Activated naive CD8-positive, alpha-beta T cell treated with anti-CD3 and anti-CD28 coated beads for 36 hours (primary cell): ENCODE results near the gene ADCY2. TPM values are rescaled to one million over a fixed set of nuclear protein-coding genes. Genes with fewer than 3 reads are reported as not detected.

ENCODE experiments used
- DNase-seq: peaks from one replicate; pipeline ENCODE4 v3.0.0; 2021
- H3K27ac Mint-ChIP-seq: one replicate; pipeline ENCODE4 v1.8.0; 2022; ENCODE audit warnings: mild to moderate bottlenecking, moderate library complexity, mixed read lengths
- H3K27me3 Mint-ChIP-seq: one replicate; pipeline ENCODE4 v1.8.0; 2022; ENCODE audit warnings: mild to moderate bottlenecking, mixed read lengths
- H3K36me3 Mint-ChIP-seq: one replicate; pipeline ENCODE4 v1.8.0; 2021; ENCODE audit warnings: mild to moderate bottlenecking, mixed read lengths
- H3K4me1 Mint-ChIP-seq: one replicate; pipeline ENCODE4 v1.8.0; 2021; ENCODE audit warnings: mixed read lengths
- H3K4me3 Mint-ChIP-seq: one replicate; pipeline ENCODE4 v1.8.0; 2022; ENCODE audit warnings: mild to moderate bottlenecking, moderate library complexity, mixed read lengths
- H3K9me3 Mint-ChIP-seq: one replicate; pipeline ENCODE4 v1.8.0; 2022; ENCODE audit warnings: mixed read lengths
- total RNA-seq, 2 experiments: library from RNA; stranded (reverse); gene quantifications; one replicate each; pipeline ENCODE4 v1.2.3, GENCODE V29; 2021

ADCY2 gene
- total RNA-seq, 2 experiments from 2014 or later: not detected

DNA sequence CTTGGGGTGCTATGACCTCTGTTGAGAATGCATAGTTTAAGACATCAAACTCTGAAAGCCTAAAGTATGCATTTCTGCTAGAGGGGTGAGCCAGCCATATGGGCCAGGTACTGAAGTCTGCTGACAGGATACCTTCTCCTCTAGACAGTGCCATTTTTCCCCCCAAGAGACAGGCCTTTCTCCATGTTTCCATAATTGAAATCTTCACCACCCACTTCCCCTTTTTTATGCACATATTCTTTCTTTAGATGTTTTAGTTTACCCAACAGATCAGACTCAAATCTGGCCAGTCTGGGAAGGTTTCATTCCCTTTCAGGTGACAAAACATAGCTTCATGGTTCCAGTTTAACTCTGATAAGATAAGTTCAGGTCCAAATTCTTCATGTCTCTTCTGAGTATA is 212.8 kb downstream of the ADCY2 start:
- no peak overlapping the region for H3K4me3 Mint-ChIP-seq
- no peaks in the 10 kb centered on the region for H3K36me3 Mint-ChIP-seq
- no peaks in the 10 kb centered on the region for H3K9me3 Mint-ChIP-seq
- no peaks in the 10 kb centered on the region for H3K4me1 Mint-ChIP-seq
- no peak for DNase-seq
- no peak overlapping the region for H3K27ac Mint-ChIP-seq
- no peaks in the 10 kb centered on the region for H3K27me3 Mint-ChIP-seq

- peaks cover 1% of the 10 kb centered on the region for H3K9me3 Mint-ChIP-seq
- H3K36me3 Mint-ChIP-seq: no peaks in the 10 kb centered on the region
- no peaks in the 10 kb centered on the region for H3K4me1 Mint-ChIP-seq
- no peak overlapping the region for H3K27ac Mint-ChIP-seq
- H3K27me3 Mint-ChIP-seq: no peaks in the 10 kb centered on the region
- no peak overlapping the region for H3K4me3 Mint-ChIP-seq
- no peak for DNase-seq
Measured at GRCh38 chr5:7609726-7610125, 213.8 kb downstream of the ADCY2 start.

GRCh38 chr5:7610531-7611177 is 214.7 kb downstream of the ADCY2 start:
- H3K36me3 Mint-ChIP-seq: no peaks in the 10 kb centered on the region
- no peaks in the 10 kb centered on the region for H3K27me3 Mint-ChIP-seq
- H3K4me1 Mint-ChIP-seq: no peaks in the 10 kb centered on the region
- no peak overlapping the region for H3K27ac Mint-ChIP-seq
- peaks cover 1% of the 10 kb centered on the region for H3K9me3 Mint-ChIP-seq
- no peak for DNase-seq
- no peak overlapping the region for H3K4me3 Mint-ChIP-seq

DNA sequence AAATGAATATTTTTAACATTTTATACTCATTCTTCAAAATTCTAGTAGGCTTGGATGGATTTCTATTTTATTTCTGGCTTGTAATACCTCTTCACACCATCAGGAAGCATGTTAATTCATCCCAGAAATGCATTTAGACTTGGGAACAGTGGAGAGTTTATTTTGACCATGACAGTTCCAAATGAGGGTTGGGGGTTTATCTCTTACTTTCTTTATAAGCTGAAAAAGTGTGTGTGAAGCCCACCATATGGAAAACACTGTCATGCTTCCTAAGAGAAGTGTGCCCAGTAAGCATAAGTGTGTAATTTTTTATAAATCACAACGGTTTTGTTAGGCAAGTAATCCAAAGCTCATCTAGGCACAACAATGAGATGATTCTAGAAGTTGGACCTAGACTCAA is 215.6 kb downstream of the ADCY2 start:
- no peak overlapping the region for H3K27ac Mint-ChIP-seq
- no peaks in the 10 kb centered on the region for H3K36me3 Mint-ChIP-seq
- no peaks in the 10 kb centered on the region for H3K4me1 Mint-ChIP-seq
- no peak overlapping the region for H3K4me3 Mint-ChIP-seq
- no peaks in the 10 kb centered on the region for H3K27me3 Mint-ChIP-seq
- DNase-seq: no peak
- peaks cover 1% of the 10 kb centered on the region for H3K9me3 Mint-ChIP-seq

- no peak overlapping the region for H3K4me3 Mint-ChIP-seq
- no peaks in the 10 kb centered on the region for H3K27me3 Mint-ChIP-seq
Measured at GRCh38 chr5:7615566-7616061, 219.7 kb downstream of the ADCY2 start.

GRCh38 chr5:7616897-7617296 is 221.0 kb downstream of the ADCY2 start:
- Mint-ChIP-seq H3K27ac (no peak overlapping the region), H3K27me3 (no peaks in the 10 kb centered on the region), H3K9me3 (peaks cover 1% of the 10 kb centered on the region), H3K4me3 (no peak overlapping the region), H3K4me1 (no peaks in the 10 kb centered on the region), H3K36me3 (no peaks in the 10 kb centered on the region)
- no peak for DNase-seq

More at GRCh38 chr5:7615566-7616061, 219.7 kb downstream of the ADCY2 start:
- Mint-ChIP-seq H3K27ac (no peak overlapping the region), H3K36me3 (no peaks in the 10 kb centered on the region), H3K4me1 (no peaks in the 10 kb centered on the region), H3K9me3 (peaks cover 1% of the 10 kb centered on the region)
- DNase-seq: no peak

- no peaks in the 10 kb centered on the region for H3K4me1 Mint-ChIP-seq
- H3K4me3 Mint-ChIP-seq: no peak overlapping the region
- H3K27ac Mint-ChIP-seq: no peak overlapping the region
- H3K36me3 Mint-ChIP-seq: no peaks in the 10 kb centered on the region
- no peaks in the 10 kb centered on the region for H3K27me3 Mint-ChIP-seq
- DNase-seq: no peak
- H3K9me3 Mint-ChIP-seq: no peaks in the 10 kb centered on the region
Measured at GRCh38 chr5:7622498-7622897, 226.6 kb downstream of the ADCY2 start.

- H3K27ac Mint-ChIP-seq: no peak overlapping the region
- H3K36me3 Mint-ChIP-seq: no peaks in the 10 kb centered on the region
- DNase-seq: no peak
- no peak overlapping the region for H3K4me3 Mint-ChIP-seq
- H3K27me3 Mint-ChIP-seq: no peaks in the 10 kb centered on the region
- no peaks in the 10 kb centered on the region for H3K9me3 Mint-ChIP-seq
- H3K4me1 Mint-ChIP-seq: no peaks in the 10 kb centered on the region
Measured at GRCh38 chr5:7625740-7626139, 229.8 kb downstream of the ADCY2 start.

DNA sequence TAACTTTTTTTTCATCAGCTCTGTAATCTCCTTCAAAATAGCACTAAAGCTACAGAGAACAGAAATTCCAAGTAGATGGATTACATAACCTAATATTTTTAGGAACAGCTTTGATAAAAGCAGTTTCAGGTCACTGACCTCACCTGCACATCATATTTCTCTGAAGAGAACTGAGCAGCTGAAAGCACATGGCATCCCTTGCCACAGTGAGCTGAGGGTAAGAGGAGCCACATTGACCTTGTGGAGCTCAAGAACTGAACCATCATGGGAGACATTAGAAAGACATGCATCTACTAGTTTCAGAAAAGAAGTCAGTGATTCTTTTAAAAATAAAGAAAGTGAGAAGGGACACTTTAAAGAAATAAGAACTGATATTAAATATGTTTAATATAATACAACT is 232.3 kb downstream of the ADCY2 start:
- Mint-ChIP-seq H3K9me3 (no peaks in the 10 kb centered on the region), H3K27me3 (no peaks in the 10 kb centered on the region), H3K4me1 (no peaks in the 10 kb centered on the region), H3K27ac (no peak overlapping the region), H3K36me3 (no peaks in the 10 kb centered on the region), H3K4me3 (no peak overlapping the region)
- DNase-seq: no peak

DNA sequence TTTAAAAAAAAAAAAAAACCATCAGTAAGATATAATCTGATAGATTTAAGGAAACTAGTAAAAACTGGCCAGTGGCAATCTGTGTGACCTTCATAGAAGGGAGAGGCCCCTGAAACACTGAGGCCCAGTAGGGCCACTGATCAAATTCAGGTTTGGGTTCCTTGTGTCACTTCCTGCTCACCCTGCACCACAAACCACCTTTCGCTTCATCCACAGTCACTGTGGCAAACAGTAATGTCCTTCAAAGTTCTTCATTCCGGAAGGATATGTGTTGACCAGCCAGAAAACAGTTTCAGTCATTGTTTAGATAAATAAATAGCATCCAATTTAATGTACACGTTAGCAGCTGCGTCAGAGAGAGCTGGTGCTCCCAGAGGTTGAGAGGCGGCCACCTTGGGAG is 232.9 kb downstream of the ADCY2 start:
- Mint-ChIP-seq H3K4me1 (no peaks in the 10 kb centered on the region), H3K4me3 (no peak overlapping the region), H3K36me3 (no peaks in the 10 kb centered on the region), H3K27me3 (no peaks in the 10 kb centered on the region), H3K27ac (no peak overlapping the region), H3K9me3 (no peaks in the 10 kb centered on the region)
- DNase-seq: no peak

- no peaks in the 10 kb centered on the region for H3K9me3 Mint-ChIP-seq
- H3K4me3 Mint-ChIP-seq: no peak overlapping the region
- H3K36me3 Mint-ChIP-seq: no peaks in the 10 kb centered on the region
- H3K27ac Mint-ChIP-seq: no peak overlapping the region
- H3K4me1 Mint-ChIP-seq: no peaks in the 10 kb centered on the region
- H3K27me3 Mint-ChIP-seq: no peaks in the 10 kb centered on the region
- no peak for DNase-seq
Measured at GRCh38 chr5:7629561-7629960, 233.6 kb downstream of the ADCY2 start.

- Mint-ChIP-seq H3K27ac (no peak overlapping the region), H3K27me3 (no peaks in the 10 kb centered on the region), H3K36me3 (no peaks in the 10 kb centered on the region), H3K9me3 (no peaks in the 10 kb centered on the region), H3K4me3 (no peak overlapping the region), H3K4me1 (no peaks in the 10 kb centered on the region)
- no peak for DNase-seq
Measured at GRCh38 chr5:7634837-7635236, 238.9 kb downstream of the ADCY2 start.

- Mint-ChIP-seq H3K36me3 (no peaks in the 10 kb centered on the region), H3K9me3 (peaks cover 11% of the 10 kb centered on the region), H3K27ac (no peak overlapping the region), H3K4me1 (no peaks in the 10 kb centered on the region), H3K4me3 (no peak overlapping the region), H3K27me3 (no peaks in the 10 kb centered on the region)
- DNase-seq: no peak
Measured at GRCh38 chr5:7638456-7638855, 242.5 kb downstream of the ADCY2 start.

DNA sequence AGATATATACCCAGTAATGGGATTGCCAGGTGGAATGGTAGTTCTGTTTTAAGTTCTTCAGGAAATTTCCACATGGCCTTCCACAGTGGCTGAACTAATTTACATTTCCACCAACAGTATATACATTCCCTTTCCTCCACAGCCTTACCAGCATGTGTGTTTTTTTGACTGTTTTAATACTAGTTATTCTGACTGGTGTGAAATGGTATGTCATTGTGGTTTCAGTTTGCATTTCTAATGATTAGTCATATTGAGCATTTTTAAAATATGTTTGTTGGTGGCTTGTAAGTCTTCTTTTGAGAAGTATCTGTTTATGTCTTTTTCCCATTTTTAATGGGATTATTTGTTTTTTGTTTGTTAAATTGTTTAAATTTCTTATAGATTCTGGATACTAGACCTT is 246.1 kb downstream of the ADCY2 start:
- DNase-seq: no peak
- H3K4me3 Mint-ChIP-seq: no peak overlapping the region
- H3K36me3 Mint-ChIP-seq: no peaks in the 10 kb centered on the region
- no peaks in the 10 kb centered on the region for H3K27me3 Mint-ChIP-seq
- H3K9me3 Mint-ChIP-seq: peaks cover 17% of the 10 kb centered on the region
- no peak overlapping the region for H3K27ac Mint-ChIP-seq
- H3K4me1 Mint-ChIP-seq: no peaks in the 10 kb centered on the region

GRCh38 chr5:7644723-7645122 is 248.8 kb downstream of the ADCY2 start:
- H3K36me3 Mint-ChIP-seq: no peaks in the 10 kb centered on the region
- H3K27ac Mint-ChIP-seq: no peak overlapping the region
- DNase-seq: no peak
- H3K27me3 Mint-ChIP-seq: peaks cover 4% of the 10 kb centered on the region
- no peak overlapping the region for H3K4me3 Mint-ChIP-seq
- no peaks in the 10 kb centered on the region for H3K4me1 Mint-ChIP-seq
- H3K9me3 Mint-ChIP-seq: peaks cover 17% of the 10 kb centered on the region

GRCh38 chr5:7650755-7651154 is 254.8 kb downstream of the ADCY2 start:
- no peaks in the 10 kb centered on the region for H3K36me3 Mint-ChIP-seq
- no peak overlapping the region for H3K27ac Mint-ChIP-seq
- no peaks in the 10 kb centered on the region for H3K9me3 Mint-ChIP-seq
- H3K4me1 Mint-ChIP-seq: no peaks in the 10 kb centered on the region
- H3K4me3 Mint-ChIP-seq: no peak overlapping the region
- DNase-seq: no peak
- H3K27me3 Mint-ChIP-seq: peaks cover 4% of the 10 kb centered on the region
